Loucy (cell line): Measurements from ENCODE around the gene DIP2B.

Source experiments
- EZH2phosphoT487 ChIP-seq: fragments of 200-600 bp; IDR thresholded peaks from 2 replicates; pipeline ENCODE4 v1.6.1; 2018; ENCODE audit warnings: antibody characterized with exemption, mild to moderate bottlenecking, moderate library complexity, borderline replicate concordance
- TF ChIP-seq, protein P1 (sequence below): fragments of 200-600 bp; sonication (generic); conservative IDR thresholded peaks from 2 replicates; pipeline ENCODE4 v1.5.1; 2014; ENCODE audit warnings: mild to moderate bottlenecking, antibody characterized with exemption, low read length

DNA sequence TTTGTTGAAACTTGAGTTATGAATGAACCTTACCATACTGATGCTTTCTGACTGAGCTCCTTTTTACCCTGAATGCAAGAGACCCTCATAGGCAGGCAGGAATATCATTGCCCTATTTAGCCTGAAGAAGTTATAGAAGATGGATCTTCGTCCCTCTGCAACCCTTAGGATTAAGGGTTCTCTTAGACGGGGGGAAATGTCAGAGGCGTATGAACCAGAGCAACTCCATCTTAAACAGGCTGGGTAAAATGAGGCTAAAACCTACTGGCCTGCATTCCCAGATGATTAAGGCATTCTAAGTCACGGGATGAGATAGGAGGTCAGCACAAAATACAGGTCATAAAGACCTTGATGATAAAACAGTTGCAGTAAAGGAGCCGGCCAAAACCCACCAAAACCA lies 266.6 kb downstream of the DIP2B start:
- TF ChIP-seq, protein P1, sequence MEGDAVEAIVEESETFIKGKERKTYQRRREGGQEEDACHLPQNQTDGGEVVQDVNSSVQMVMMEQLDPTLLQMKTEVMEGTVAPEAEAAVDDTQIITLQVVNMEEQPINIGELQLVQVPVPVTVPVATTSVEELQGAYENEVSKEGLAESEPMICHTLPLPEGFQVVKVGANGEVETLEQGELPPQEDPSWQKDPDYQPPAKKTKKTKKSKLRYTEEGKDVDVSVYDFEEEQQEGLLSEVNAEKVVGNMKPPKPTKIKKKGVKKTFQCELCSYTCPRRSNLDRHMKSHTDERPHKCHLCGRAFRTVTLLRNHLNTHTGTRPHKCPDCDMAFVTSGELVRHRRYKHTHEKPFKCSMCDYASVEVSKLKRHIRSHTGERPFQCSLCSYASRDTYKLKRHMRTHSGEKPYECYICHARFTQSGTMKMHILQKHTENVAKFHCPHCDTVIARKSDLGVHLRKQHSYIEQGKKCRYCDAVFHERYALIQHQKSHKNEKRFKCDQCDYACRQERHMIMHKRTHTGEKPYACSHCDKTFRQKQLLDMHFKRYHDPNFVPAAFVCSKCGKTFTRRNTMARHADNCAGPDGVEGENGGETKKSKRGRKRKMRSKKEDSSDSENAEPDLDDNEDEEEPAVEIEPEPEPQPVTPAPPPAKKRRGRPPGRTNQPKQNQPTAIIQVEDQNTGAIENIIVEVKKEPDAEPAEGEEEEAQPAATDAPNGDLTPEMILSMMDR = no peak
- TF ChIP-seq EZH2phosphoT487 = no peak
